DMS53 (cell line): ENCODE results near the gene RNASET2.

Source experiments
- DNase-seq: peaks from one replicate; lab custom pipeline; 2025; lab: John Stamatoyannopoulos, UW

Gene RNASET2

DNA sequence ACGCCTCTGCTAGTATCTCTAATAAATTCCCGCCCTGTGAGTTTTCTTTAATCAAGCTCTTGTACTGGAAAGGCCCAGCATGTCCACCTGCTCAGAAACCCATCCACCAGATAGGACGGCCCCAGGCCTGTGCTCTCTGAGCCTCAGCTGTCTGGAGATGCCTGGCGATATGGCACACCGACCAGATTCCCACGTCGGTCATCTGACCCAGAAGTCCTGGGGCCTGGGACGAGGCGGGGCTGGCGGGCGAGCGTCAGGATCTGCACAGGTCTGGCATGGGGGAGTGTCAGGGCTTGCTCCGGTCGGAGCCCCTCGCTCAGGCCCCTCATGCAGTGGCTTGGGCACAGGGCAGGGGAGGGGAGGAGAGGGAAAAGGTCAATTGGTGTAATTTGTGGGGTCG is 10.2 kb downstream of the RNASET2 start:
- no peak for DNase-seq

DNA sequence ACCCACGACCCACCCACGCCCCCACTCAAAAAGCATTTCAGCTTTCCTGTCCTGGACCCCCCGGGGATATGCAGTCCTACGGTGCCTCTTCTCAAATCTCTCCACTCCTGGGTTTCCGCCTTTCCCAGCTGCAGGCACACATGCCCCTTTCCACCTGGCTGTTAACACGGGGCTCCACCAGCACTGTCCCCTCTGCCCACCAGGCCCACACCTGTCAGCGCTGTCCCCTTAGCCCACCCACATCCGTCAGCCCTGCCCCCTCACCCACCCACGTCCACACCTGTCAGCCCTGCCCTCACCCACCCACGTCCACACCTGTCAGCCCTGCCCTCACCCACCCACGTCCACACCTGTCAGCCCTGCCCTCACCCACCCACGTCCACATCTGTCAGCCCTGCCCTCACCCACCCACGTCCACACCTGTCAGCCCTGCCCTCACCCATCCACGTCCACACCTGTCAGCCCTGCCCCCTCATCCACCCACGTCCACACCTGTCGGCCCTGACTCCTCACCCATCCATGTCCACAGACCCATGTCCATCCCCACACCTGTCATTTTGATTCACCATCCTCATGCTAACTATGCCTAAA is 11.6 kb downstream of the RNASET2 start:
- peak; percentile 9 for DNase-seq

DNA sequence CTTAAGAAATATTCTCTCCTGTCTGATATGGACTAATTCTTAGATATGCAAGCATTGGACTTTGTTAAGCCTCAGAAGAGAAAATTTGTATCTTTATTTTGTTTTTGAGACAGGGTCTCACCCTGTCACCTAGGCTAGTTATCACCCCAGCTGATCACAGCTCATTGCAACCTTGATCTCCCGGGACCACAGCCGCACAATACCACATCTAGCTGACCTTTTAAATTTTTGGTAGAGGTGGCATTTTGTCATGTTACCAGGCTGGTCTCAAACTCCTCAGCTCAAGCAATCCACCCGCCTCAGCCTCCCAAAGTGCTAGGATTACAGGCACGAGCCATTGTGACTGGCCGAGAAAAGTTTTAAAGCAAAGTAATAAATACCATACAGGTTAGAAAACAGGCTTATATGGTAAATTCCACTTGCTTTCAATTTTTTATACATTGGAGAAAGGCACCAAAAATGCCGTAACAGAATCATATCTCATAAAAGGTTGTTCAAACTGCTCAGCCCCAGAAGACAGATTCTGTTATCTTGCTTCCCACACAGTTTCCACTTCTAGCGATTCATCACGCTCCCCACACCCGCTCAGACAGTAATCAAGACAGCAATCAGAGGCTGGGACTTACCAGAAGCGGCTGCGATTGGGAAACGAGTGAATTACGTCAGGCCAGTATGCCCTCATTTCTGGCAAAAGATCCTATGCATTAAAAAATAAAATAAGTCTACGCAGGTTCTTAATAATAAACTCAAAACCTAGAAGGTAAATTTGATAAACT is 13.8 kb downstream of the RNASET2 start:
- no peak for DNase-seq

DNA sequence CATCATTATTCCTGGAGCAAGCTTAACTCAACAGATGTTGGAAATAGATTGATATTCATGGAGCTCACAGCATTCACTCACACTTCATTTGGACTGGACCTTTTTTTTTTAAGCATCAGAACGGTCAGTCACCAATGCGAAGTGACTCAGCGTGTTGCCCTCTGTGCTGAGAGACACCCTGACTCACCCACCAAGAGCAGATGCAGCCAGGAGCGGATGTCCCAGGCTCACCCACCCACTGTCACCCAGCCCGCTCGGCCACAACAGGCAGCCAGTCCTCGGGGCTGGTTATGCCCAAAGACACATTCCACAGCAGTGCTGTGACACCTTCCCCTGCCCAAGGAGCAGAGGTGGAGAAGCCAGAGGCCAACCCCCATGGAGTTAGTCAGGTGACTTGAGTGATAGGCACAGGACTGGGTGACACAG is 15.7 kb downstream of the RNASET2 start:
- DNase-seq, result no peak

DNA sequence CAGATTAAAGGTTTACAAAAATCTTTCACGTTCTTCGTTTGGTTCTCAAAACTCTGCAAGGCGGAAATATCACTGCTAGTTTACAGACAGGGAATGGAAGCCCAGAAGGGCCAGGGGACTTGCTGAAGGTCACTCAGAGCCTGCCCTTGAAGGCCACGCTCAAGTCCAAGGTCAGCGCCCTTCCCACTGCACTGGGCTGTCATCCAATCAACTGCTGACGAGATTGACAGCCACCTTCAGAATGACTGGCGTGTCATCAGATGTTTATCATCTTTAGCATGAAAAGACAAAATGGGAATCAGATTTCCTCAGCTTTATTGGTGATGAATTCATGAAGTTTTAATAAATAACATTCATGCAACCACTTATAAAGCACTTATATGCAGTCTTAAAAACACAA is 16.5 kb downstream of the RNASET2 start:
- no peak for DNase-seq

DNA sequence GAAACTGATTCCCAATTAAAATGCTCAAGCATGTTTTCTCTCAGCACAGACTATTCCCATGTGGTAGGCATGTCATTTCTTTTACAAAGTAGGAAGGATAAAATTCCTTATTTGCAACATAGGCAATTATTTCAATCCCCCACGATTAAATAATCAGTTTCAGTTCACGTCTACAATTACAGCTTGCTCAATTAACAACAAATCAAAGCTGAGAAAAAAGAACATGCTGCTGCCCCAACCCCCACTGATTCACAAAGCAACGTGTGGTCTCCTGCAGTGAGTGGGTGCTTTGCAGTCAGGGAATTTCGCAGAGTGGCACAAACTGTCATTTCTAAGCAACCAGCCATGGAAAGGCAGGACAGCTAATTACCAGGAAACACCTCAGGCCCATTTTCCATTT is 17.0 kb downstream of the RNASET2 start:
- no peak for DNase-seq

DNA sequence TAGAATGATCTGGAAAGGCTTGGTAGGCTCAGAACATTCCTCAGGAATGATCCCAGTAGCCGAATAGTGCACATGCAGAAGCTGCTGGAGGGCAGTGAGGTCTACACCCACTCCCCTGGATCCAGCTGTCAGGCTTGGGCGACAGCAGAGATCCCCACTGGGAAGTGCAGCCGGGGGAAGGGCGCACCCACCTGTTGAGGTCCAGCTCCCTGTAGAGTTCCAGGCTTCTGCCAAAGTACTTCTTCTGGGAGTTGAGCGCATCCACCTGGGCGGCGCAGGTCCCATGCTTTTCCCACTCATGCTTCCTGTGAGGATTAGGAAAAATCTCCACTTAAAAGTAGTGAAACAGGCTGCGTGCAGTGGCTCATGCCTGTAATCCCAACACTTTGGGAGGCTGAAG is 17.6 kb downstream of the RNASET2 start:
- DNase-seq, result no peak

DNA sequence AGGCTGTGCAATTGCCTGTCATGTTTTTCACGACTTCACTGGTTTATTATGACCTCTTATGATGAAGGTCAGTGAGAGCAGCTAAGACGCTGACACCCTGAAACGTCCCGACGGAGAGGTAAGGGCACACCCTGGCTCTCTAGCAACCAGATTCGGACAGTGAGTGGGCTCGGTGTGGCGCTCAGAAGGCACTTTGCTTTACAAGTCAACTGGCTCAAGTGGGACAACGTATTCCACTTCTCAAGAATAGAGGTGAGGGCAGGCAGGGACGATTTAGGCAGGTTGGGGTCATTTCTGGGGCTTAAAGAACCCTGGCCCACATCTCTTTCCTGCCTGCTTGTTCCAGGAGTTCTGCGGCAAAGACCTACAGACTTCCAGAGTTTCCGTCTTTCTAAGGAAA is 18.2 kb downstream of the RNASET2 start:
- DNase-seq, result no peak

DNA sequence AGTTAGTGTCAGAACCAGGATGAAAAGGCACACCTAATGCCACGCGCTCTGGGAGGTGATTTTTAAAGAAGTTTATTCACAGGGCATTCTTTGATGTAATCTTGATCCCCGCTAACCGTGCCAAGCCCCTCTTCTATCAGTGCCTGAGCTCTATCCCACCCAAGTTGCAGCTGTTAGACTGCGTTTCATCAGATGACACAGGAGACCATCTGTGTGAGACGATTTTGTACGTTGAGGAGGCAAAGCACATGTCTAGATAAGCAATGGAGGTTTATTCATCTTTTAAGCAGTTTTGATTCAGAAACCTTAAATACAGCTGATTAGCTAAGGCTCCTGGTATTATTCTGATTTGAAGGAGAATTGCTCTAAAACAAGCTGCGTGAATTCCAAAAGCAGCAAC is 18.6 kb downstream of the RNASET2 start:
- no peak for DNase-seq

DNA sequence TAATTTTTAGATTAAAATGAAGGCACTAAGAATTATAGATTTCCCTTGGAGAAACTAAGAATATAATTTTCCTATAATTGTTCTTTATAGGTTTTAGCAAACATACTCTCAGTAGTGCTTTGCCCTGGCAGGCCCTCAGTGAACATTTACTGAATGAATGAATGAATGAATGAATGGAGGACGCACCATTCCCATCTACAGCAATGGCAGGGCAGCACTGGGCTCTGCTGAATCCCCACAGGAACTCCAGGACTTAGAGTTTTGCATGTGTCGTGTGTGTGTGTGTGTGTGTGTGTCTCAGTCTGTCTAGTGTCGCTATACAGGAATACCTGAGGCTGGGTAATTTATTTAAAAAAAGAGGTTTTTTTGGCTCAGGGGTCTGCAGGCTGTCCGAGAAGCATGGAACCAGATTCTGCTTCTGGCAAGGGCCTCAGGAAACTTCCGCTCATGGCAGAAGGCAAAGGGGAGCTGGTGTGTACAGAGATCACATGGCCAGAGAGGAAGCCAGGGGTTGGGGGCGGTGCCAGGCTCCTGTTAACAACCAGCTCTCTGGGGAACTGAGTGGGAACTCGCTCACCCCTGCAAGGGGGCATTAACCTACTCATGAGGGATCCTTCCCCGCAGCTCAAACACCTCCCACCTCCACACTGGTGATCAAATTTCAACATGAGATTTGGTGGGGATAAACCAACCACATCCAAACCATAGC is 20.1 kb downstream of the RNASET2 start:
- no peak for DNase-seq

DNA sequence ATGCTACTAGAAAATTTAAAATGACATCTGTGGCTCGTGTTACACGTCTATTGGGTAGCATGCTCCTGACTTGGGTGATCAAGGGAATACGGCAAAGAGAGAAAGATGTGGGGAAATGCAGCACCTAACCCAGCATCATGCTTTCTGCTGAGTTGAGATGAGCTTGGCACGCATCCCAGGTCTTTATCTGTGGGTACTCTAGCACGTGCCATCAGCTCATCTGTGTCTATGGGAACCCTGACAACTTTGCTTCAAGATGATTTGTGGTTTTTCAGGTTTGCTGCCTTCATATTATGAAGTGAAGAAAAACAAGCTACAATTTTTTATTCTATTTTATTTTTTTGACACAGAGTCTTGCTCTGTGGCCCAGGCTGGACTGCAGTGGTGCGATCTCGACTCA is 21.0 kb downstream of the RNASET2 start:
- DNase-seq, result no peak

DNA sequence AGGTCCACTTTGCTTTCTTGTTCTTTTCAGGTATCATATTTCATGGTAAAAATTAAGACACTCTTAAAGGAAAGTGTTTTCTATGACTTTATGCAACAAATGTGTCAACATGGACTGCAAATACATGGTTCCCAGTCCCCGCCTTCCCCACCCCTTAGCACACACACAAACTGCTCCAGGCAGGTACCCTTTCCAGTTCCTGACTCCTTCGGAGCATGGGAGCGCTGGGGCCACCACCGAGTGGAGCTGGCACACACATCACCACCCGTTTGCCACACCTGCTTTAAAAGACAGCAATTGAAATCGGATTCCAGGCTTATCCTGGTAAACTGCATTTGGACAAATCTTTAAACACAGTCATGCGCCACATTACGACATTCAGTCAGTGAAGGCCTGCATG is 22.2 kb downstream of the RNASET2 start:
- DNase-seq, result no peak

DNA sequence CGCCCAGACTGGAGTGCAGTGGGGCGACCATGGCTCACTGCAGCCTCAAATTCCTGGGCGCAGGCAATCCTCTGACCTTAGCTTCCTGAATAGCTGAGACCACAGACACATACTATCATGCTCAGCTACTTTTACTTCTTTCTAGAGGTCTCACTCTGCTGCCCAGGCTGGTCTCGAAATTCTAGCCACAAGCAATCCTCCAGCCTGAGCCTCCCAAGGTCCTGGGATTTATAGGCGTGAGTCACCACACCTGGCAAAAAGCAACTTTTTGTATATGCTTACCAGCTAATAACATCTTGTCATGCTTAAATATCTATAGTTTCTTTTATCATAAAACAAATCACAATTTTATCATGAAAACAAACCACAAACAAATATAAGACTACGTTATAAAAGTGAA is 23.0 kb downstream of the RNASET2 start:
- no peak for DNase-seq

DNA sequence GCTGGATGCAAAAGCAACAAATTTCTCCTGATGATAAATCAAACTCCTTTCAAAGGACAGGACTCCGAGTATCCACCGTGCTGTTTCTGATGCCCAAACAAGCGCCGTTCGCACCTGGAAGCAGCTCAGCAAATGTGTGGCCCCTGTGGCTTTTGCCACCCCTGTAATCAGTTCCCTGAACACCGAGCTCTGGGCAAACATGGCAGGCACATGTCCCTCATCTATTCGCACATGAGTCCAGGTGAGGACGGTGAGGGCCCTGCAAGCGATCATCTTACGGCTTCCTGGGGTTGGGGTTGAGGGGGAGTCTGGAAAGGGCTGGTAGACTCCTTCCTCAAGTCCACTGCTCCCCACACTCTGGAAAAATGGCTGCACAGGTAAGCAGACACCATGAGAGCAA is 23.7 kb downstream of the RNASET2 start:
- no peak for DNase-seq

DNA sequence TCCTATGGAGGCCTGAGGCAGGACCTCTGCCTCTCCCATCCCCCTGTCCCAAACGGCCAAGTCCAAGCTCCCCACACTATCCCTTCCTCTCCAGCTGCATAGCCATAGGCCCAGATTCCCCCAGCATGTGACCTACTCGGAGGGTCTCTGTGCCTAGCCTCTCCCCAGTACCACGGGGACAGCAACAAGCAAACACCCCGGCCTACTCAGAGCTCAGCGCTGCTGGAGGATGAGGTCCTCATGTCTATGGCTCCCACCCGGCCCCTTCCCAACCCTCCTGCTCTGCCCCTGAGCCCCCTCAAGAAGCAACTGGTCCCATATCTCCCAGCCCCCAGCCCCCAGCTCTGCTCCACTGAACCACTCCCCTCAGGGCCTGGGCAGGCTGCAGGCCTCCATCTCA is 24.2 kb downstream of the RNASET2 start:
- no peak for DNase-seq

DNA sequence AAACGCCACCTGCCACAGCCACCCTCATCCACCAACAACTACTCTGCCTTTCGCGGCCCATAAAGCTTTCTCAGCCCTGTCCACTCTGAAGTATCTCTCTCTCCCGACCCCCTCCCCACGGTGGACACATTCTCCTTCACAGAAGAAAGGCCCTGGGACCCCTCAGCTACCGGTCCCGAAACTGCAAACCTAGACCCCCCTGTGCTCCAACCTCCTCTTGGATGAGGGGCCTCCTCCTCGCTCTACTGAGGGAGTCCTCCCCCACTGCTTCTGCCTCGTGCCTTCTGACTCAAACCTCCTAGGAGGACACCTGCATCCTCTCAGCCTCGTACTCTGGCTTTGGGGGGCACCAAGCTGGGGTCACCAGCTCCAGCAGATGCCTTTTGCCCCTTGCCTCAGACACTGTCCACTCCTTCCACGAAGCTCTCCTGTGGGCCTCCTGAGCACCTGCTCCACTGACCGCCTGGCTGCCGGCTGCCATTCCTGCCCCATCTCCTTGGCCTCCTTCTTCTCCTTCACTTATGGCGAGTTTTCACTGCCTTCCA is 24.9 kb downstream of the RNASET2 start:
- DNase-seq, result no peak

DNA sequence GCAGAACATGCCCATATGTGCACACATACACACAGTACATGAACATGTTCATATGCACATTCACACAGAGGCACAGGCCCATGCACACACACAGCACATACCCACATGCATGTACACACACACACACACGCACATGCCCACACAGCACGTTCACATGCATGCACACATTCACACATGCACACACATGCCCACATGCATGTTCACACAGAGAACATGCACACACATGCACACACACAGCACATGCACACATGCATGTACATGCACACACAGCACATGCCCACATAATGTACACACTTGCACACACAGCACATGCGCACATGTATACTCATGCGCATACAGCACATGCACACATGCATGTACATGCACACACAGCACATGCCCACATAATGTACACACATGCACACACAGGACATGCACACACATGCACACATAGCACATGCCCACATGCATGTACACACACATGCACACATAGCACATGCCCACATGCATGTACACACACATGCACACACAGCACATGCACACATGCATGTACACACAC is 25.9 kb downstream of the RNASET2 start:
- DNase-seq, result no peak

DNA sequence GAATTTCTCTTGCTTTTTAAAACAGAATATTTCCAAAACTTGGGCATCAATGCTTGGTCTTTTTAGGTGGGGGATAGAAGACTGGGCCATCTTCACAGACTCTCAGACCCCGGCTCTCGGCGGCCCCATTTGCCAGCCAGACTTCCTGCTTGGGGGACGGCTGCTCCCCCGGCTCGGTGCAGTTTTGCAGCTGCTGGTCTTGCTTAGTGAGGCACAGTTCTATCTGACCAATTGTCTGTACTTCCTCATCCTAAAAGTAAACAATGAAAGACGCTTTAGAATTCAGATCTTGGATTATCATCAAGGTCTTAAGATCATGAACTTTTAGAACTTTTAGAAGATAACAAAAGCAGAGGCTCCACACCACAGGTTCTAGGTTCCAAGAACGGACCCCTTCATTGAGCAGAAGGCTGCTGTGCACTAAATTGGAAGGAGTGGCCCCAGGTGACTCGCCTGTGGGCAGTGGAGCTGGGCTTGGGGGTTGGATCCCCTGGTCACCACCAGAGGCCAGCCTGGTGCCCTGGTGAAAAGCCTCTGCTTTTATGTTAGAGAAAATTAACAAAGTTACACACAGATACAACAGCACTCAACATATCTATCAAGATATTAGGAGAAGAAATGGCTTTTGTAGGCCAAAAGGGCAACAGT is 26.7 kb downstream of the RNASET2 start:
- no peak for DNase-seq

DNA sequence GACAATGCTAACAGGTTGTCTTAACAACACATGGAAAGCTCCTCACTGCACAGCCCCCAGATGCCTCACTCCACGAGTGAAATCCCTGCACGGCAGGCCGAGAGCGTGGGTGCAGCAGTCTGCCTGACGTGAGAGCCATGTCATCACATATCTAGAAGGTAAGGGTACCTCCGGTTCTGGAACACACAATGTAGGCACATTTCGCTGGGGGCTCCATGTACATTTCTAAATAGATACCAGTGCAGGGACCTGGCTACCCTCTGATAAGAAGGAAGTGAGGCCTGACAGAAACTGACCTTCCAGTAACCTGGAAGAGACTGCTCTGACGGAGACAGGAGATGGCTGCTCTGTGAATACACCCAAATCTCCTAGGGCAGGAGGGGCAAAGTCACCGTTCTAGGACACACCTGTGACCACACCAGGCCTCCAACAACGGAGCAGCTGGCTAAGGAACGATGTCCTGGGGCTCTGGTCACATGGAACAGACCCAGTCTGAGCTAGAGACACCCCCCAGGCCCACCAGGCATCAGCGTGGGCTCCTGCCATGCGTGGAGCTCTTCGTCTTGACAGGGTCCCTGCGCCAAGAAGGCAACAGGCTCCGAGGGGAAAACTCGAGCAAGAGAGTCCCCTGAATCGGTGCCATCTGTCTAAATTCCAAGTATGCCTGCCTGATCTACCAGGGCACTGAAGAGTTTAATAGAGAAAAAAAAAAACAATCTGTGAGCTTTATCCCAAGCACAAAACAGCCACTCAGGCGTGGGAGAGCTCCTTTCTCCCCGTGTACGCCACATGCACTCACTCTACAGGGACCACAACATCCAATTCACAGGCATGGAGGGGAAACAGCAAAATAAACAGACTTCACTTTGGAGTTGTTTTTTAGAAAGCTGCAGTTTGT is 27.5 kb downstream of the RNASET2 start:
- no peak for DNase-seq

DNA sequence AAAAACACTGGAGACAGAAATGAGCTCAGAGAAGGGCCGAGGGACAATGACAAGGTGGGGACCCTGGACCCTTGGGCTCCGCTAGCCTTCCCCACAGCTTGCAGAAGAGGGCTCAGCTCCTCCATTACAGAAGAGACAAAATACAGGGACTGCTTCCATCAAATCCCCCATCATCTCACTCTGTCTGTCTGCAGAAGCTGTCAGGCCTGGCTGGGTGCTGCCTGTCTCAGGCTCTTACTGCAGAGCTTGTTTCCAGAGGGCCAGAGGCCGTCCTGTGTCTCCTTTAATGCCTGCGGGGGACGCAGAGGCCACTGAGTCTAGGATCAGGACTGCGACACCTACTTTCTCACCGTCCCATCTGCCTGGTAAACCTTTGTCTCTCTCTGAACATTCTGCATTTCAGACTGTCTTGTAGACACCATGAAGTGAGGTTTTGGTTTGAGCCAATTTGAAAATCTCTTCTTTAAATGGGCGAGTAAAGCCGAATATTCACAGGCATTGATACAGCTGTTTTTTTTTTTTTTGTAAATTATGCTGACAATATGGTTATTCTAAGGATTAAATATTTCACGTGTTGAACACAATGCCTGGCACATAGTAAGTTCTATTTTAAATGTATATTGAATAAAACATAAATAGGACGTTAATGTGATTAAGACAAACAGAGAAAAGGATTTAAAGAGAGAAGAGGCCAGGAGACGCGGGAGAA is 28.3 kb downstream of the RNASET2 start:
- DNase-seq, result no peak
